Retinal pigment epithelial cell (primary cell): ENCODE results near the gene STAMBPL1.
"Not testable (repeated sequence)": the region's sequence is repeated elsewhere in the genome, so short reads cannot be mapped to it uniquely, and the experiment has no call there.

Source experiments
- DNase-seq: peaks from one replicate; pipeline ENCODE4 v3.0.0-alpha.2; 2010; ENCODE audit warnings: low read depth
- H3K4me3 ChIP-seq: 2 replicates; pipeline ENCODE4 v1.5.1; 2011; ENCODE audit warnings: mild to moderate bottlenecking, low read length, control low read depth, moderate library complexity
- CTCF ChIP-seq: conservative IDR thresholded peaks from 2 replicates; pipeline ENCODE4 v1.5.1; 2011; ENCODE audit warnings: low read depth, low read length, control low read depth, inconsistent platforms

Gene STAMBPL1

GRCh38 chr10:88881922-88882645 is 2.0 kb downstream of the STAMBPL1 start:
- TF ChIP-seq CTCF: no peak
- no peak overlapping the region for H3K4me3 ChIP-seq

GRCh38 chr10:88882646-88883447 is 2.8 kb downstream of the STAMBPL1 start:
- not testable (repeated sequence) for DNase-seq, H3K4me3 ChIP-seq

More at GRCh38 chr10:88881922-88882645, 2.0 kb downstream of the STAMBPL1 start:
- DNase-seq: no peak

GRCh38 chr10:88883448-88883809 is 3.4 kb downstream of the STAMBPL1 start:
- TF ChIP-seq CTCF: no peak
- no peak overlapping the region for H3K4me3 ChIP-seq
- DNase-seq: no peak

GRCh38 chr10:88886557-88886956 is 6.5 kb downstream of the STAMBPL1 start:
- H3K4me3 ChIP-seq: no peak overlapping the region
- DNase-seq: no peak
- TF ChIP-seq CTCF: no peak

GRCh38 chr10:88888810-88889445 is 8.9 kb downstream of the STAMBPL1 start:
- DNase-seq: no peak
- TF ChIP-seq CTCF: no peak

GRCh38 chr10:88889559-88890337 is 9.7 kb downstream of the STAMBPL1 start:
- no peak overlapping the region for H3K4me3 ChIP-seq
- no peak for DNase-seq
- no peak for TF ChIP-seq CTCF

More at GRCh38 chr10:88888810-88889445, 8.9 kb downstream of the STAMBPL1 start:
- H3K4me3 ChIP-seq: no peak overlapping the region
